ENCODE results near the gene BCS1L.

DNA sequence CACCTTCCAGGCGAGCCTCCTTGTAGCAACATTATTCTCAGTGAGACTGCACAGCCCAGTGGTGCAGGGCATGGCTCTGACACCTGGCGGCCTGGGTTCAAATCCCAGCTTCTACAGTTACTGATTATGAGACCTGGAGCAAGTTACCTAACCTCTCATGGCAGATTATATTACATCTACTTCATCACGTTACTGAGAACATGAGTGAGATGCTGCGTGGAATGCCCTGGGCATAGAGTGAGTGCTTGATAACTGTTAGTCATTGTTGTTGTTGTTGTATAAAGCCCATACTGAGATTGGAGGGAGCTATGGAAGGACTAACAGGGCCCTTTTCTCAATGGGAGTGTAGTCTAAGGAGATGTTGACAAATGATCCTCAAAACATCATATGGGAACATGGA is 33.1 kb upstream of the BCS1L start:
- TF ChIP-seq GATA2 (IDR thresholded peaks at IDR 0.05; ENCODE audit: low read depth, low read length) = no peak
- no peak for TF ChIP-seq GATA3 (IDR thresholded peaks at IDR 0.05; ENCODE audit: low read depth, low read length)
